ENCODE data around the gene TMEM62.

TMEM62 gene

DNA sequence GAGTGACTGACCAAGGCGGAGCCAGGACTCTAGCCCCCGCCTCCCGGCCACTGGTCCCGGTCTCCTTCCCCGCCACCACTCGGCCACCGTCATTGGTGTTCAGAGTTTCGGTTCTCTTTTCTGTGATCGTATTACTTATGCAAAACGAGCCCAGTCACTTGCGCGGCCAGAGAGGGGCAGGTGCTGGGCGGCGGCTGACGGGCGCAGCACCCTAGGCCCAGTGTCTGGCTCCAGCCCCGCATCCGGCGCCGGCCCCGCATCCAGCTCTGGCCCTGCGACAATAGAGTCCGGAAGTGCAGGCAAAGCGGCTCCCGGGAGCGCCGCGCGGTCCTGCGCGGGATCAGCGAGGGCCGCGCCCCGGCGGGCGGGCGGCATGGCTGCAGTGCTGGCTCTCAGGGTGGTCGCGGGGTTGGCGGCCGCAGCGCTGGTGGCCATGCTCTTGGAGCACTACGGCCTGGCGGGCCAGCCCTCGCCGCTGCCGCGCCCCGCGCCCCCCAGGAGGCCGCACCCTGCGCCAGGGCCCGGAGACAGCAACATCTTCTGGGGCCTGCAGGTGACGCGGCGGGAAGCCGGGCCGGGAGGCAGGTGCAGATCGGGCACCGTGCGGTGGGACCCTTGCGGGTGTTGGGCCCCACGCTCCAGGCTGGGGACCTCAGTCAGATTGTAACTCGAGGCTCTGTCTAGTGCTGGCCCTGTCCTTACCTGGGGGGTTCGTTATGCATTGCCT, at the start of gene TMEM62:
TSS of gene TMEM62 (plus strand) at position 157 of the 727 bp plus-strand sequence. CDS start at position 374, 217 bp downstream.
- peak; percentile 35 for DNase-seq

- no peak for DNase-seq
These were observed 47.5 kb upstream of the TMEM62 start for GRCh38 chr15:43085921-43086320.

- no peak for DNase-seq
These were observed 46.8 kb upstream of the TMEM62 start for GRCh38 chr15:43086551-43086950.

DNA sequence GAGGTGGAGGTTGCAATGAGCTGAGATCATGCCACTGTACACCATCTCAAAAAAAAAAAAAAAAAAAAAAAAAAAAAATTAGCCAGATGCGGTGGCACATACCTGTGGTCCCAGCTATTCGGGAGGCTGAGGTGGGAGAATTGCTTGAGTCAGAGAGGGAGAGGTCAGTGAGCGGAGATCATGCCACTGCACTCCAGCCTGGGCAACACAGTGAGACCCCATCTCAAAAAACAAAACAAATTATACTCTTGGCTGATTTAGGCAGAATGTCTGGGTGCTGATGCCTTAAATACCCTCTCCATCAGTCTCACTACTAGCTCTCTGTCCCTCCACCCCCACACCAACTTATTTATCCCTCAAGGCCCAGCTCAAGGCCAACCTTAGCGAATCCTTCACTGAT, 41.5 kb upstream of the TMEM62 start:
- no peak for DNase-seq

DNA sequence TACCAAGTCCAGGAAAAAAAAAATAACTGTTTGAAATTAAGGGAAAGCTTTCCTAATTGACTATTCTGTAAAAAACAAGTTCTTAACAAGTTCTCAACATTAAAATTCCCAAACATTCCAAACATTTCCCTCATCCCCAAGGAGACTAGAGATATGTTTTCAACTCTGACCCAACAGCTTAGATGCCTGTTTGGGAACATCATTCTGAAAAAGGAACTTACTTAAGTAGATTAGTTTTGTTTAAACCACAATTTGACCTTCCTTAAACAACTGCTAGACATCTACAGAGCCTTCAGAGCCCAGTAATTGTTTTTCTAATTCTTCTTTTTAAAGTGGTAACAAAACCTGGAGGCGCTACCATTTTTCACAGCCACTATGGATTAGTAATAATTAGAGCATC, 40.4 kb upstream of the TMEM62 start:
- DNase-seq: no peak

GRCh38 chr15:43094416-43095030, 38.9 kb upstream of the TMEM62 start:
- no peak for DNase-seq

DNA sequence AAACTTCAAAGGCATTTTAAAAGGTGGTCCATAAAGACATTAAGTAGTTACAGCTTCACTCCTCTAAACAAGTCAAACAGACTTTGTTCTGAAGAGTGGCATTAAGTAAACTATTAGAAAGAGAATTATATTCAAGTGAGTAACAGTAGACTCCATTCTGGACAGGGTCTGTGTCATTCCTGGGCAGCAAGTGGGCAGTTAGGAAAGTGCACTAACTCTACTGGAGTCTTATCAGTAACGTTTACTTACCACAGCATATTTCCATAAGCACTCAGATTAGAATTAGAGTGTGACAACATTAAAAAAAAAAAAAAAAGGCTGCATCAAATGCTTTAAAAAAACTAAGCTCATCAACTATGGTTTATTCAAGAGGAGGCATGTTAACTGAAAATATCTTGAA, 38.1 kb upstream of the TMEM62 start:
- DNase-seq: no peak

DNA sequence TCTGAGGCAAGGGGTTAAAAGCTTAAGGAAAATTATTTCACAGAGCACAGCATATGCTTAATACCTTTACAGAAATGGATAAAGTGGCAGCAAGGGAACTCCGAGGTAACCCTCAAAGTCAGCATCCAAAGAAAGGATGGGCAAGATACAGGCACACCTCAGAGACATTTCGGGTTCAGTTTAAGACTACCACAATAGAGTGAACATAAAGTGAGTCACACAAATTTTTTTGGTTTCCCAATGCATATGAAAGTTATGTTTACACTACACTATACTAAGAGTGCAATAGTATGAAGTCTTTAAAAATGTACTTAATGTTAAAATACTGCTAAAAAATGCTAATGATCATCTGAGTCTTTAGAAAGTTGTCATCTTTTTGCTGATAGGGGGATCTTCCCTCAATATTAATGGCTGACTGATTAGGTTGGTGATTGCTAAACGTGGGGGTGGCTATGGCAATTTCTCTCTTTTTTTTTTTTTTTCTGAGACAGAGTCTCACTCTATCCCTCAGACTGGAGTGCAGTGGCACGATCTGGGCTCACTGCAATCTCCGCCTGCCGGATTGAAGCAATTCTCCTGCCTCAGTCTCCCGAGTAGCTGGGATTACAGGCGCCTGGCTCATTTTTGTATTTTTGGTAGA, 37.6 kb upstream of the TMEM62 start:
- DNase-seq: no peak

- no peak for DNase-seq
These were observed 37.0 kb upstream of the TMEM62 start for GRCh38 chr15:43096411-43096810.

DNA sequence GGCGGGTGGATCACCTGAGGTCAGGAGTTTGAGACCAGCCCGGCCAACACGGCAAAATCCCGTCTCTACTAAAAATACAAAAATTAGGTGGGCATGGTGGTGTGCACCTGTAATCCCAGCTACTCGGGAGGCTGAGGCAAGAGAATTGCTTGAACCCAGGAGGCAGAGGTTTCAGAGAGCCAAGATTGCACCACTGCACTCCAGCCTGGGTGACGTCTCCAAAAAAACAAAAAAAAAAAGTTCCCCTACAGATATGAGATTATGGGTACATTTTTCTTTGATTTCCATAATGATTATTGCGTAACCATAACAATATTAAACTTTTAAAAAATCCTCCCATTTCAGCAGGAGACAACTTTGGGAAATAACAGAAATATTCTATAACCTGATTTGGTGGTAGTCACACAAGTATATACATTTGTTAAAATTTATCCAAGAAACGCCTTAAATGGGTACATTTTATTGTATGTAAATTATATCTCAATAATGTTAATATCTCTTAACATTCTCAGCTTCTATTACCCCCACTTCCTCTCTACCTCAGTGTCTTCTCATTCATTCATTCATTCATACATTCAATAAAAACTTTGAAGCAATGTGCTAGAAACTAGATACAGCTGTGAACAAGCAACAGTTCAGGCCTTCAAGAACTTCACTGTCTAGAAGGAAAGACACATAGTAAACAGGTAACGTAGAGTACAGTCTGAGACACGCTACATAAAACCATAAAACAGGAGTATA, 34.1 kb upstream of the TMEM62 start:
- no peak for DNase-seq

GRCh38 chr15:43100971-43101370, 32.4 kb upstream of the TMEM62 start:
- DNase-seq: no peak

DNA sequence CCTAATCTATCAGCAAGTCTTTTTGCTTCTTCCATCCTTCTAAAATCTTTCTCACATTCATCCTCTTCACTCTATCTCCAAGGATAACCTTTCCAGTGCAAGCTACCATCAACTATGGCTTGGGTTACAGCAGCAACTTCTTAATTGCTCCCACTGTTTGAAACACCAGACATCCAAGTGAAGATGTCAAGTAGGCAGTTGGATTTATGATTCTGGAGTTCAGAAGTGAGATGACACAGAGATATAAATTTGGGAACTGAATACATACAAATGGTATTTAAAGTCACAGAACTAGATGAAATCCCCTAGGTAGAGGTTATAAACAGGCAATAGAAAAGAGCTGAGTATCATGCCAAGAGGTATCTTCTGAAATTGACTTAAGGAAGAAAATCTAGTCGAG, 31.2 kb upstream of the TMEM62 start:
- DNase-seq: no peak

GRCh38 chr15:43103907-43104306, 29.5 kb upstream of the TMEM62 start:
- DNase-seq: no peak

DNA sequence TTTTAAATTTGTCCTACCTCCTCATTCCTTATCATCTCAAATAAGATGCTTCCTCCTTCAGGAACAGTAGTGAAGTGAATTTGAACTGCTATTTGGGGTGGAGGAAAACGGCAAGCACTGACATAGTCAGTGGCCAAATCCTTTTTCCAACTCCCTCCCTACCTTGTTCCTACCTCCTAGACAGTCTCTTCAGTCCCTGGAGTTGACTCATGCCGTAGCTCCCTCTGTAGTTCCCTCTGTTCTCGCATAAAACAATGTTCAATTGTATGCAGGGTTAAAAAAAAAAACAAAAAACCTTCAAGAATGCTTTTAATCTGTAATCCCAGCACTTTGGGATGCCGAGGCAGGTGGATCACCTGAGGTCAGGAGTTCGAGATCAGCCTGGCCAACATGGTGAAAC, 29.0 kb upstream of the TMEM62 start:
- DNase-seq: no peak

GRCh38 chr15:43105077-43105736, 28.2 kb upstream of the TMEM62 start:
- no peak for DNase-seq

GRCh38 chr15:43105778-43106485, 27.5 kb upstream of the TMEM62 start, which contains the start of gene UBR1:
UBR1 (minus strand) TSS chr15:43106038; CDS start chr15:43106022, 16 bp downstream.
- peak; percentile 14 for DNase-seq

DNA sequence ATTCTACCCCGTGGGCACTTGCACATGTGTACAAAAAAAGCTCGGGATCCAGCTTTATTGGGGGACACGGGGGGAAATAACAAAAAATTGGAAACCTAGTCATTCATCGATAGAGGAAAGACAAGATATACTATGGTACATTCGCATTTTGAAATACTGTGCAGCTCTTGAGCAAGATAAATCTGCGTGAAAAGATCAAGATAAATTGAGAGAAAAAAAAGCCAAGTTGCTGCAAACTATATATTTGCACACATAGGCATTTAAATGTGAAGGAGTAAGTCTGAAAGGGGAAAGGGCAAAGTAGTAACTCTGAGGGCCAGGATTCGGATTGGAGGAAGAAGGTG, 26.9 kb upstream of the TMEM62 start:
- DNase-seq: no peak

- no peak for DNase-seq
These were observed 25.6 kb upstream of the TMEM62 start for GRCh38 chr15:43107751-43108150.

DNA sequence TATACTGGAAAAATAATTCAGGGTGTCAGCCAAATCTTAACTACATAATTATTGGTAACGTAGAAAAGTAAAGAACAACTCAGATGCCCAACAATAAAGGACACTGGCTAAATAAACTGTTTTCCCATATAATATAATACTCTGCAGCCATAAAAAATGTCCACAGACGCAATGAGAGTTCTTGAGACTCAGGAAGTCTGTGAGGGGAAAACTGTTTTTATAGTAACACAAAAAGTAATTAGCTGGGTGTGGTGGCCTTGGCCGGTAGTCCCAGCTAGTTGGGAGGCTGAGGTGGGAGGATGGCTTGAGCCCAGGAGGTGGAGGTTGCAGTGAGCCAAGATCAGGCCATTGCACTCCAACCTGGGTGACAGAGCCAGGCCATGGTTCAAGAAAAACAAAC, 22.0 kb upstream of the TMEM62 start:
- no peak for DNase-seq

- no peak for DNase-seq
These were observed 15.1 kb upstream of the TMEM62 start for GRCh38 chr15:43118286-43118685.

DNA sequence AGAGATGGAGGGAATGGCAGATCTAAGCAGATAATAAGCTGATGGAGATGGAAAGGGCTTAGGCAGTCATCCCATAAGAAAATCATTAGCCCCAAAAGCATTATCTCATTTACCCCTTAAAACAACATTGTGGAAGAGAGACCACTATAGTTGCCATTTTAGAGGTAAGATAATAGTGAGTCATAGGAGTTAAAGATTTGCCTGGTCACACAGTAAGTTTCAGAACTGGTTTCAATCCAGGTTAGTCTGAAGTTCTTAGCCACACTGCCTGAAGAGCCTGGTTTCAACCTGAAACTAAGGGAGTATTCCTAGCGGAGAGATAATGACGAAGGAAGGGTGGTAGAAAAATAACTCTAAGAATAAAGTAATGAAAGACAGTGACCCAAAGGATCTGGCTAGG, 14.6 kb upstream of the TMEM62 start:
- DNase-seq: no peak

DNA sequence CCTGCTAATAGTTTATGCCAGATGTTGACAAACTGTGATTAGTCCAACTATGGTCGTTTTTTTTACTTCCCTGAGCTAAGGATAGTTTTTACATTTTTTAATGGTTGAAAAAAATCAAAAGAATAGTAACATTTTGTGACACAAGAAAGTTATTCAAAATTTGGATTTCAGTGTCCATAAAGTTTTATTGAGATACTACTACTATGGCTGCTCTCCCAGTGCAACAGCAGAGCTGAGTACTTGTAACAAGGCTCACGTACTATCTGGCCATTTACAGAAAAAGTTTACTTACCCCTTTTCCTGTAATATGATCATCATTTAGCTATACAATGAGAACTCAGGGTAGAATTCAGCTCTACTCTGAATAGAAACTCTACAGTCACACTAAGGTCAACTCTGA, 11.5 kb upstream of the TMEM62 start:
- no peak for DNase-seq
